ENCODE measurements around the gene LCNL1.
A peak's percentile ranks its signal among the peaks of the same experiment; 100 is the strongest.
"Not testable (repeated sequence)": the region's sequence is repeated elsewhere in the genome, so short reads cannot be mapped to it uniquely, and the experiment has no call there.

The LCNL1 gene

DNA sequence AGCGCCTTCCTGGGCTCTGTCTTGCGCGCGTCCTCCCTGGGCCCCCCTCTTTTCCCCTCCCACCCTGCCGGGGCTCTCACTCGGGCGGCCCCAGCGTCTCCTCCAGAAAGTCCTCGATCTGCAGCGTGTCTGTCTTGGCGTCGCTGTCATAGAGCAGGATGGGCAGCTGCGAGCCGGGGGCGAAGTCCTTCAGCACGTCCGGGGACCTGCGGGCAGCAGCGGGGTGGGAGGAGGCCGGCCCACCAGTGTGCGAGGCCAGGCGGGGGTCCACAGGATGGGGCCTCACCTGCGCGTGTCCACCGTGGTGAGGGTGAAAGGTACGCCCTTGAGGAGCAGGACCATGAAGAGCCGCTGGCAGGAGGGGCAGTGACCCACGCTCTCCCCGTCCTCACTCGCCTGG is 12.6 kb downstream of the LCNL1 start:
- DNase-seq (ENCODE audit: low spot score): no peak

DNA sequence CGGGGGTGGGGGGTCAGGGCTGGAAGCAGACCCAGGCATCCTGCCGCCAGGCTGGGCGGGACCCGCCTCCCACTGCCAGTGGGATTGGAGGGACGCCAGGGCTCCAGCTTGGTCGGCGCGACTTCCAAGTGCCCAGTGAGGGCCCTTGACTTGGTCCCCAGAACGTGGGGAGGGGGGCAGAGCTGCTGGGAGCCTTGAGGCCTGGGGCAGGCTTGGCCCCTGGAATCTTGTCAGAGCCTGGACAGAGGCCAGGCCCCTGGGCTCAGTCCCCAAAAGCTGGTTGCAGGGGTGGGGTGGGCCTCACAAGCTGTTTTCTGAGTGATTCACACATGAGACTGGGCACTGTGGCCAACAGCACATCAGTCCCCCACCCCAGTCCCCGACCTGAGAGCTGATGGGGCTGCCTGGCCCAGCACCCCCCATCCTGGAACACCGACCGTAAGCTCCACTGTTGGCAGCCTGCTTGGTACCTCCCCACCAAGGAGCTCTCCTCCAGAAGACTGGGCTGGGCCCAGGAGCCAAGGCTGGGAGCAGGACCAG is 13.0 kb downstream of the LCNL1 start:
- DNase-seq (ENCODE audit: low spot score): no peak

DNA sequence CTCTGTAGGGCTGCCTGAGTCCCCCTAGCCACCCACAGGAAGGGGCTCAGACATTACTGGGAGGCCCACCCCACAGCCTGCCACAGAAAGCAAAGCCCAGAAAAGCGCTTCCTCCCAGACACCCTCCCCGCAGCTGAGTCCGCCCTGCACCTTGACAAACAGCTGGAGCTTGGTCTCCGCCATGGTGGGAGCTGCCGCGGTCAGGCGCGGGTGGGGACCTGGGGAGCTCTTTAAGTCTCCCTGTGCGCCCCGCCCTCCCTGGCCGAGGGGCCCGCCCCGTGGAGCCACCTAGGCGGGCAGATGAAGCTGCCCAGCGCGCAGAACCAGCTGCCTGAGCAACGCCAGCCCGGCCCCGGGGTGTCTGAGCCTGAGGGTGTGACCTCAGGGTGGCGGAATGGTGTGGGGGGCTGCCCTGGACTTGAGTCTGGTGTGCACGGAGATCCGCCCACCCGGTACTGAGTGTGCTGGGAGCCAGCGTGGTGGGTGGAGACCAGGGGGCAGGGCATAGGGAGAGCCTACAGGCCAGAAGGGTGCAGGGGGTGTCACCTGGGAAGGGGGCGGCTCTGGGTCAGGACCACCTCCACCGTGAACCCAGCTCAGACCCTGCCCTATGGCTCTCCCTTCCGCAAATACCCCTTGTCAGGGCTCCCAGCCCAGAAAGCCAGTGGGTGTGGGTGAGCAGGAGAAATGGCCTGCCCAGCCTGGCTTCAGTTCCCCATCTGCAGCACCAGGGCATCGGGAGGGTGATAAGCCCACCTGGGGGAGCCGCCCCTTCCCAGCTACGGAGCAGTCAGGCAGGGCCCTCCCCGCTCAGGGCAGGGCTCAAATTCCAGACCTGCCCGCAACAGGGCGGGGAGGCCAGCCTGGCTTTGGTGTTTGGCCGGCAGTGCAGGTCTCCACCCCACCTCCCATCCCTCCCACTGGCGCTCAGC is 13.8 kb downstream of the LCNL1 start, which contains the start of gene CLIC3:
Gene CLIC3, minus strand, starts transcription at position 208 of the 932 bp plus-strand sequence. Its CDS starts 25 bp downstream, at position 183.
- DNase-seq (ENCODE audit: low spot score): peak; percentile 78

DNA sequence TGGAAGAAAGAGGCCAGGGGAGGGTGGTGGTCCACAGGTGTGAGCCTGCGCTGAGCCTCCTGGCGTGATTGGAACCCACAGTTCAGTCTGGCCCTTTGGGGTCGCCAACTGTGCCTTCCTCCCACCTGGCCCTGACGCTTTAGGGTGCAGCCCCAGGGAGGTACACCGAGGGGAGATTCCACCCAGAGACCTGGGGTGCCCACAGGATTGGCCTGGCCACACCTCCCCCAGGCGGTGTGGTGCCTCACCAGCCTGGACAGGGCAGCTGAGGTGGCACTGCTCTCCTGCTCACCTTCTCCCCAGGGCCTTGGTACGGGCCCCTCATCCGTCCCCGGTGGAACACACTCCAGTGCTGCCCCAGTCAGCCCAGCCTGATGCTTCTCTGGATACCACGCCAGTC is 14.6 kb downstream of the LCNL1 start:
- no peak for DNase-seq (ENCODE audit: low spot score)

DNA sequence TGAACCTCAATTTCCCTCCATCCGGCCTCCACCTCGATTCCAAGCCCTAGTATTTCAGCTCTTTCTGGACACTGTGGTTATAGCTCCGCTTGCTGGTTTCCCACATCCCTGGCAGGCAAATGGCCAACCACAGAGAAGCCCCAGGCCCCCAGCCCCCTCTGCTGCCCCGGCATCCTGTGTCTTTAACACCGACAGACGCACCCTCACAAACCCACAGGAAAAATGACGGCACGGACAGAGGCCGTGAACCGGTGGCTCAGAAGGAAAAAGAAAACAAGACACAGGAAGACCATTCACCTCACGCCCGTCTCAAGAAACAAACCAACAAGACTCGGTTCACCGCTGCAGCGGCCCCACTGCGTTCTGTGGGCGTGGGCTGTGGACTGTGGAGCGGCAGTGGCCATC is 15.0 kb downstream of the LCNL1 start:
- no peak for DNase-seq (ENCODE audit: low spot score)

- DNase-seq (ENCODE audit: low spot score): no peak
These were observed 17.6 kb downstream of the LCNL1 start for GRCh38 chr9:137000177-137000930.

DNA sequence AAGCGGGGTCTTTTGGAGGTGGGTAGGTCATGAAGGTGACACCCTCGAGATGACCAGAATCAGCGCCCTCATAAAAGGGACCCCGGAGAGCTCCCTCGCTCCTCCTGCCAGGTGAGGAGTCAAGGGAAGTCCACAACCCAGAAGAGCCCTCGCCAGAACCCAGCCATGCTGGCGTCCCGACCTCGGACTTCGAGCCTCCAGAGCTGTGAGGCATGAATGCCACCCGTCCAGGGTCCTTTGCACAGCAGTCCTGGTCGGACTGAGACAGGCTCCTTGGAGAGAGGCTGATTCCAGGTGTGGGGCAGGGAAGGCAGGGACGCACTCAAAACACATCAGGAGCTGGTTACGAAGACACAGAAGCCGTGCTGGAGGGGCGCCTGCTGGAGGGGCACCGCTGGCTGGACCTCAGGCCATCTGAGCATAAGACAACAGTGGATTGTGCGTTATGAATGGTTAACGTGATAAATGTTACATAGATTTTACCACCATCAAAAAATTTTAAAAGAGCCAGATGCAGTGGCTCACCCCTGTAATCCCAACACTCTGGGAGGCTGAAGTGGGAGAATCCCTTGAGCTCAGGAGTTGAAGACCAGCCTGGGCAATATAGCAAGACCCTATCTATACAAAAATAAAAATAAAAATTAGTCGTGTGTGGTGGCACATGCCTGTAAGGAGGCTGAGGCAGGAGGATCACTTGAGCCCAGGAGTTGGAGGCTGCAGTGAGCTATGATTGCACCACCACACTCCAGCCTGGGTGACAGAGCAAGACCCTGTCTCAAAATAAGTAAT is 19.3 kb downstream of the LCNL1 start:
- peak; percentile 3 for DNase-seq (ENCODE audit: low spot score)

DNA sequence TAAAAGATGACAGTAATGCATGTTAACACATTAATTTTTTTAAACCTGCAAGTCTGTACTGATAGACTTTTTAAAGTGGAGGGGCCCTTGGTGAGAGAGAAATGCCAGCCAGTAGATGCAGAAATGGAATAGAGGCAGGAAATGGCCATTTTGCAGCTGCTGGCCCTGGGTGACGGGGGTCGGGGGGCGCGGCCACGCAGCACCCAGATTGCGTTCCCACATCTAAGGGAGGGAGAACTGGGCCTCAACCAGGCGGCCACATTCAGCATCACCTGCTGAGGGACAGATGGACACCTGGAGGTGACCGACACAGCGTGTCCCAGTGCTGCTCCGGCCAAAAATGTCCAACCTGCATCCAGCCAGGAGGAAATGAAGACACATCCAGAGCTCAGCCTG is 19.9 kb downstream of the LCNL1 start:
- DNase-seq (ENCODE audit: low spot score): peak; percentile 4

DNA sequence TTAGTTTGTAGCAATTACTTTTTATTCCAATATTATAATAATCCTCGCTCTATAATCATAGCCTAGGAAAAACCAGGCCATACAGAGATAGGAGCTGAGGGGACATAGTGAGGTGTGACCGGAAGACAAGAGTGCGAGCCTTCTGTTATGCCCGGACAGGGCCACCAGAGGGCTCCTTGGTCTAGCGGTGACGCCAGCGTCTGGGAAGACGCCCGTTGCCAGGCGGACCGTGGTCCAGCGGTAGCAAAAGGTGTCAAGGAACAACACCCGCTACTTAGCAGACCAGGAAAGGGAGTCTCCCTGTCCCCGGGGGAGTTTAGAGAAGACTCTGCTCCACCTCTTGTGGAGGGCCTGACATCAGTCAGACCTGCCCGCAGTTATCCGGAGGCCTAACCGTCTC is 21.5 kb downstream of the LCNL1 start:
- DNase-seq (ENCODE audit: low spot score): not testable (repeated sequence)

GRCh38 chr9:137006116-137007003 is 23.6 kb downstream of the LCNL1 start:
- DNase-seq (ENCODE audit: low spot score): no peak

- no peak for DNase-seq (ENCODE audit: low spot score)
These were observed 24.5 kb downstream of the LCNL1 start for GRCh38 chr9:137007108-137007815.

DNA sequence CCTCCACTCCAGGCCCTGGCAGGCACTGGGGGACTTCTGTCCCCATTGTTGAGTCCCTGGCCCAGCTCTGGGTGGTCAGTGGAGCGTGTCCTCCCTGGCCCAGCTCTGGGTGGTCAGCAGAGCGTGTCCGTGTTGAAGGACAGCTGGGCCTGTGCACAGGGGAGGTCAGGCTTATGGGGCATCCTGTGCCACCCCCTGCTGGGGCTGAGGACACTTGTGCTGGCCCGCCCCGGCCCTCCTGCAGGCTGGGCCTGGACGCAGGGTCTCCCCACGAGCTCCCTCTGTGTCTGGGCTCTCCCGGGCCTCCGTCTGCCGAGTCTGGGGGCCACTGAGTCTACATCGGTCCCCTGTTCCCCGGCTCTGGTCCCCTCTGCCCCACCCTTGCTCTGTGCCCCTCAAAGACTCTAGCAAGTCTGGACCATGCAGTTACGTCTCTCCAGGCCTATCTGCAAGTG is 25.1 kb downstream of the LCNL1 start:
- DNase-seq (ENCODE audit: low spot score): no peak

- no peak for DNase-seq (ENCODE audit: low spot score)
These were observed 25.5 kb downstream of the LCNL1 start for GRCh38 chr9:137008312-137008711.

DNA sequence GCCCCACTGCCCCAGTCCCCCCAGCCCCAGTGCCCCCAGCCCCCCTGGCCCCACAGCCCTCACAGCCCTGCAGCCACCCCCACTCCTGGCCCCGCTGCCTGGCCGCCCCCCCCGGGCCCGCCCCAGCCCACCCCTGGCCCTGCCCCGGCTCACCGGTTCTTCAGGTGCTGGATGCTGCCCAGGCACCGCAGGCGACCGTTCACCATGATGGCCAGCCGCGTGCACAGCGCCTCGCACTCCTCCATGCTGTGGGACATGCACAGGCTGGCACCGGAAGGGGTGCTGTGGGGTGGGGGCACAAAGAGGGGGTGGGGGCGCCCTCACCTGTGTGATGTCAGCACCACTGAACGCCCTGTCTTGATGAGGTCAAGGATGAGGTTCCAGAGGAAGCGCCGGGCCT is 26.4 kb downstream of the LCNL1 start:
- no peak for DNase-seq (ENCODE audit: low spot score)

GRCh38 chr9:137009938-137010732 is 27.3 kb downstream of the LCNL1 start:
- DNase-seq (ENCODE audit: low spot score): no peak

DNA sequence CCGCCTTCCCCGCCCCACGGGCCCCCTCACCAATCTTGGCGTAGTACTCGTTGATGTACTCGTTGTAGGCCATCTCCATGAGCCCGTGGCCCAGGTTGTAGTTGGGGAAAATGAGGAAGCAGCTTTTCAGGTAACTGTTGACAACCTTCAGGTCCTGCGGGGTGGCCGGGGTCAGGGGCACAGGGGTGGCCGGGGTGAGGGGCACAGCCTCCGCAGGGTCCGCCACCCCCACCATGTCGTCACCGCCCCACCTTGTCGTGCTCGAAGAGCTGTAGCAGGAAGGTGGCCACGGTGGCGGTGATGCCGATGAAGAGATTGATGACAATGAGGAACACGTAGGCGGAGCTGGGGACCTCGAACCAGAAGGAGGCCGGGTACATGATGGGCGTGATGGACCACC is 28.4 kb downstream of the LCNL1 start:
- DNase-seq (ENCODE audit: low spot score): no peak

DNA sequence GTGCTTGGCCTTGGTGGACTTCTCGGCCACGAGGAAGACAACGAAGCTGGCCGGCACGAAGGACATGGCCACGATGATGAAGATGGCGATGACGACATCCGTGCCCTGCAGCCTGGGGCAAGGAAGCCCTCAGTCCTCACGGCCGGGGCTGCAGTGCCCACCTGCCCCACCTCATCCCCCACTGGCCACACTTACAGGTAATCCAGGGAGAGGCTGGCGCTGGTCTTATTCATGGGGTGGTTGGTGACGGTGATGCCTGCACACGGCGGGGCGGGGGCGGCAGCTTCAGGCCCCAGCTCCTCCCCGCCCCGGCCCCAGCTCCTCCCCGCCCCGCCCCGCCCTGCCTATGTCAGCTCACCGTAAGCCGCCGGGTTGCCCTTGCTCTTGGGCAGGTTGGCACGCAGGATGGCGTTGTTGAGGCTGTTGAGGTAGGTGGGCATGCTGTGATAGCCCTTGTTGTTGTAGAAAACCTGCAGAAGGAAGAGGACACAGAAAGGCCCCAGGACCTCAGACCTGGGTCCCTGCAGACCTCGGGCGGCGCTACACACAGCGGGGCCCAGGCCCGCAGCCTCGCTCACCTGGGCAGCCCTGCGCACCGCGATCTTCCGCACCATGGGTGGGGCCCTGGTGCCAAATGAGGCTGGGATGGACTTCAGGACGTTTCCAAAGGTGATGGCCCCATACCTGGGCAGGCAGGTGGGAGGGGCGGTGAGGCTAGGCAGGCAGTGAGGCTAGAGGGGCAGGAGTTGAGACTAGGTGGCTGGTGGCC is 29.3 kb downstream of the LCNL1 start:
- DNase-seq (ENCODE audit: low spot score): no peak
